ENCODE data around the gene VAMP8.

The VAMP8 gene

DNA sequence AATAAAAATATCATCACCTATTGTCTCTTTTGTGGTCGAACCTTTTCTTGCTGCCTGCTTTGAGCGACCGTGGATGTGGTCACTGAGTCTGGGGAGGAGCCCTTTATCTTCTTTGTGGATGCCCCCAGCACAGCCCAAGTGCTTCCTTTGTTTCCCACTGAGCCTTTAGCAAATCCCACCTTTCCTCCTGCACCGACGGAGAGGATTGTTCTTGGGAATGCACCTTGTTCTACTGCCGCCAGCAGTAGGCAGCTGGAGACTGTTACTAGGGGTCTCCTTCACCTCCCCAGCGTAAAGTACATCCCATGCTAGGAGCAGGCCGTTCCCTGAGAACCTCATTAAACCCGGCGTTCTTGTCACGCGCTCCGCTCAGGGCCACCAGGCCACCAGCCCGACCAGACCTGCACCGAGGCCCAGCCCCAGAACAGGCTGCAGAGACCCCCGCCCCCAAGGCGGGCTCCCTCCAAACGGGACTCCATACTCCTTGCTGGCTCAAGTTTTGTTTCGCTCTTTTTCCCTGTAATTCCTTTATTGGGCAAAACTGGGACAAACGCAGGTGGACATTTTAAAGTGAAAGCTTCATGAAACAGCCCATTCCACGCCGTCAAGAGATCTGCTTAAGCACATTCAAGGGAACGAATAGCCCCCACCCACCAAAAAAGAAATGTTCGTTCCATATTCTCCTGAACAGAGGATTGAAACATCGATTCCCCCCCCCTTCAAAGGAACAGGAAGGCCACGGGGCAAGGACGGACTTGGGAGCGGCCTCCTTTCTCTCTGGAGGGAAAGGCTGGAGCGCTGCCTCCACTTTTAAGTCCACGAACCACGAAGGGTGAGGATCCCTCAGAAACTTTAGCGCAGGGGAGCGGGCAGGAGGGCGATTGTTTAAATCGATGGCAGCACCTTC lies 39.5 kb upstream of the VAMP8 start:
- TF ChIP-seq, protein P1, sequence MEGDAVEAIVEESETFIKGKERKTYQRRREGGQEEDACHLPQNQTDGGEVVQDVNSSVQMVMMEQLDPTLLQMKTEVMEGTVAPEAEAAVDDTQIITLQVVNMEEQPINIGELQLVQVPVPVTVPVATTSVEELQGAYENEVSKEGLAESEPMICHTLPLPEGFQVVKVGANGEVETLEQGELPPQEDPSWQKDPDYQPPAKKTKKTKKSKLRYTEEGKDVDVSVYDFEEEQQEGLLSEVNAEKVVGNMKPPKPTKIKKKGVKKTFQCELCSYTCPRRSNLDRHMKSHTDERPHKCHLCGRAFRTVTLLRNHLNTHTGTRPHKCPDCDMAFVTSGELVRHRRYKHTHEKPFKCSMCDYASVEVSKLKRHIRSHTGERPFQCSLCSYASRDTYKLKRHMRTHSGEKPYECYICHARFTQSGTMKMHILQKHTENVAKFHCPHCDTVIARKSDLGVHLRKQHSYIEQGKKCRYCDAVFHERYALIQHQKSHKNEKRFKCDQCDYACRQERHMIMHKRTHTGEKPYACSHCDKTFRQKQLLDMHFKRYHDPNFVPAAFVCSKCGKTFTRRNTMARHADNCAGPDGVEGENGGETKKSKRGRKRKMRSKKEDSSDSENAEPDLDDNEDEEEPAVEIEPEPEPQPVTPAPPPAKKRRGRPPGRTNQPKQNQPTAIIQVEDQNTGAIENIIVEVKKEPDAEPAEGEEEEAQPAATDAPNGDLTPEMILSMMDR (IDR thresholded peaks at IDR 0.05) = no peak
- Histone ChIP-seq H3K9me3 (ENCODE audit: control insufficient read depth, low read length) (no peaks in the 10 kb centered on the region), H3K79me2 (peaks cover 14% of the 10 kb centered on the region), H3K4me3 (ENCODE audit: low read depth, low read length) (peak overlapping the region; percentile 97), H3K27ac (peak overlapping the region; percentile 99), H3K9ac (peak overlapping the region; percentile 99), H3K27me3 (ENCODE audit: control insufficient read depth, insufficient read depth, low read length) (no peaks in the 10 kb centered on the region), H3K36me3 (ENCODE audit: control insufficient read depth, insufficient read depth, low read length) (no peaks in the 10 kb centered on the region), H2AFZ (peak overlapping the region; percentile 90), H3K4me2 (ENCODE audit: low read length) (peak overlapping the region; percentile 98), H3K4me1 (peaks cover 28% of the 10 kb centered on the region)

DNA sequence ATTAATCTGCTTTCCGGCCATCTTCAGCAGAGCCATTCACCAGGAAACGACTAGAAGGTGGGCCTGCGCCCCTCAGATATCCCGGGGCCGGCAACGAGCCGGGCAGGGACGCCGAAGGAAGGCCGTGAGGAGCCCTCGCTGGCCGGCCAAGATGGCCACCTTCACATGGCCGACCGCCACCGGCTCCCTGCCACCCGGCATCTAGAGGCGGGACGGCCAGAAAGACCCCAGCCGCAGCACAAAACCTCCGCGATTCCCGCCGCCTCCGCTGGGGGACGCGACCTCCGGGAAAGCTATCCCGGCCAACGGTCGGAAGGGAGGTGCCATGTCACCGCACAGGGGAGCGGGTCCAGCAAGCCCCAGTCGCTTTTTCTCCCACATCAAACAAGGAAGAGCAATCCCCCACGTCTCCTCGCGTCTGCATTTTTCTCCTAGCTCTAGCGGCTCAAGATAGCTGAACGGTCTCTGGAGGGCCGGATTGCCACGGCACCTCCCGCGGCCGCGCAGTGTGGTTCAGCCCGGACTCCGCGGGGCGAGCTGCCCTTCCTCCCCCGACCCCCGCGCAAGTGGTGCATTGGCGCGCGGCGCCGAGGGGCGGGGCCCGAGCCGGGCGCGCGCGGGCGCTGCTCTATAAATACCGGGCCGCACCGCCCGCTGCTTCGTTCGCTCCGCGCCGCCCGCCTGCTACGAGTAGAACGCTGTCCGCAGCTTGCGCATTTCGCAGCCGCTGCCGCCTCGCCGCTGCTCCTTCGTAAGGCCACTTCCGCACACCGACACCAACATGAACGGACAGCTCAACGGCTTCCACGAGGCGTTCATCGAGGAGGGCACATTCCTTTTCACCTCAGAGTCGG lies 38.7 kb upstream of the VAMP8 start, which contains the start of gene MAT2A:
MAT2A (plus strand) TSS at position 662 of the 854 bp plus-strand sequence; CDS start at position 782, 120 bp downstream.
- Histone ChIP-seq H2AFZ (peak within 1 kb of the TSS; percentile 90), H3K4me3 (ENCODE audit: low read depth, low read length) (peak within 1 kb of the TSS; percentile 97), H3K4me1 (peaks cover 30% of the 10 kb centered on the region), H3K36me3 (ENCODE audit: control insufficient read depth, insufficient read depth, low read length) (no peaks in the 10 kb centered on the region), H3K4me2 (ENCODE audit: low read length) (peak within 1 kb of the TSS; percentile 98), H3K27me3 (ENCODE audit: control insufficient read depth, insufficient read depth, low read length) (no peaks in the 10 kb centered on the region), H3K27ac (peak within 1 kb of the TSS; percentile 99), H3K79me2 (peaks cover 14% of the 10 kb centered on the region), H3K9me3 (ENCODE audit: control insufficient read depth, low read length) (no peaks in the 10 kb centered on the region), H3K9ac (peak within 1 kb of the TSS; percentile 99)
- TF ChIP-seq, protein P1 (IDR thresholded peaks at IDR 0.05) = peak; percentile 80

DNA sequence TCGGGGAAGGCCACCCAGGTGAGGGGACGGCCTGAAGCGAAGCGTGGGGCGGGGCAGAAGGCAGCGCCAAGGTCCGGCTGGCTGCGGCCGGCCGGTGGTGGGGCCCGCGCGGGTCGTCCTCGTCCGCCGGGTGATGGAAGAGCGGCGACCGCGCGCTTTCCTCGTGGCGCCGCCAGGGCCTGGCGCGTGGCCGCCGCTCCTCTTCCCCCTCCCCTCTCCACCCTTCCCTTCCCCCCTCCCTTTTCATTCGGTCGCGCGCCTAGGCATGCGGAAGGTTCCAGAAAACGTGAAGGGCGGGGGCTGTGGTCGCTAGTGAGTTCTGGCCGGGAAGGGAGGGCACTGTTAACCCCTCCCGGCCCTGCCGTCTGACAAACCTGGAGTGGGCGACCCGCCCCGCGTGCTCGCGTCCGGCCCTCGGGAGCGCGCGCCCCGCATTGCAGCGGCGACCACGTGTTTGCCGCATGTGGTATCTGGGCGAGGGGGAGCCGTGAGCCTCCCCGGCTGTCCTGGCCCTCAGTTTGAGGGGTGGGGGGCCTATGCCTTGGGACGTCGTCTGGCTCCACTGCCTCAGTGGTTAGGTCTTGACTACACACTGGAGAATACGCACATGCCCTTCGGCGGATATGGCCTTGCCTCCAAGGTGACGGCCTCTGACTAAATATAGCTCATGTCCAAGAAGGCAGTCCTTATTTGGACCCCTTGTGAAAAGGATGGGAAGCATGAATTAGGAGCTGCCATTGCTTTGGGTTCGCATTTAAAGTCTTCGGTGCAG lies 37.8 kb upstream of the VAMP8 start:
- TF ChIP-seq, protein P1 (IDR thresholded peaks at IDR 0.05) = no peak

DNA sequence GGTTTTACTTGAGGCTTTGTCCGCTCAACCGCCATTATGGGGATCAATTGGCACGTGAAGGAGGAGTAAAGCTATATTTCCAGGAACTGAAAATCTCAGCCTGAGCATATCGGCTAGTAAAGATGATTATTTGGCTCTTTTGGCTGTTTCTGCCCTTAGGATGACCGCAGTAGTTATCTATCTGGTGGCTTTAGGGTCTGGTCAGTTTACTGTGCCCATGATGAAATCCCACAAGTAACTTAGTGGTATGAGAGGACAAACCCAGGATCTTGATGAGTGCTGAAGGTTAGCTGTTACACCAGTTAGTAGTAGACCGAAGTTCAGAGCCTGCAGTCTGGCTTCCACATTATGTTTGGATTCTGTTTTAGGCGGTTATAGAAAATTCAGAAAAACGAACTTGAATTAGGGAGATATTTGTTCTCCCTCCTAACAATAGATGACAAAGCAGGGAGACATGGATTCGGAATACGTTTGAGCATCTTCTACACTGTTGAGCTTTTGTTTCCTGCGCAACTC lies 37.2 kb upstream of the VAMP8 start:
- Histone ChIP-seq H3K4me2 (ENCODE audit: low read length) (peak overlapping the region; percentile 98), H2AFZ (no peak overlapping the region), H3K4me3 (ENCODE audit: low read depth, low read length) (peak overlapping the region; percentile 97), H3K9ac (no peak overlapping the region), H3K9me3 (ENCODE audit: control insufficient read depth, low read length) (no peaks in the 10 kb centered on the region), H3K27ac (peak overlapping the region; percentile 99), H3K27me3 (ENCODE audit: control insufficient read depth, insufficient read depth, low read length) (no peaks in the 10 kb centered on the region), H3K79me2 (peaks cover 14% of the 10 kb centered on the region), H3K36me3 (ENCODE audit: control insufficient read depth, insufficient read depth, low read length) (no peaks in the 10 kb centered on the region), H3K4me1 (peaks cover 32% of the 10 kb centered on the region)
- TF ChIP-seq, protein P1 (IDR thresholded peaks at IDR 0.05) = no peak

More for the DNA sequence above, 37.8 kb upstream of the VAMP8 start:
- peaks cover 14% of the 10 kb centered on the region for H3K79me2 ChIP-seq
- no peaks in the 10 kb centered on the region for H3K36me3 ChIP-seq (ENCODE audit: control insufficient read depth, insufficient read depth, low read length)
- H3K27me3 ChIP-seq (ENCODE audit: control insufficient read depth, insufficient read depth, low read length) = no peaks in the 10 kb centered on the region
- H3K4me3 ChIP-seq (ENCODE audit: low read depth, low read length) = peak overlapping the region; percentile 97
- no peaks in the 10 kb centered on the region for H3K9me3 ChIP-seq (ENCODE audit: control insufficient read depth, low read length)
- peak overlapping the region; percentile 98 for H3K4me2 ChIP-seq (ENCODE audit: low read length)
- peak overlapping the region; percentile 99 for H3K9ac ChIP-seq
- H3K4me1 ChIP-seq = peaks cover 30% of the 10 kb centered on the region
- H3K27ac ChIP-seq = peak overlapping the region; percentile 99
- peak overlapping the region; percentile 90 for H2AFZ ChIP-seq

Data from parathyroid adenoma (tissue), 2 donors.